ENCODE results near the gene PMVK. TPM values are rescaled to one million over a fixed set of nuclear protein-coding genes. Genes with fewer than 3 reads are reported as not detected.

PMVK gene
- total and polyA plus RNA-seq, 2 of the 4 experiments (the other 2 are of a cell fraction), result 9.0 to 28.1 TPM

DNA sequence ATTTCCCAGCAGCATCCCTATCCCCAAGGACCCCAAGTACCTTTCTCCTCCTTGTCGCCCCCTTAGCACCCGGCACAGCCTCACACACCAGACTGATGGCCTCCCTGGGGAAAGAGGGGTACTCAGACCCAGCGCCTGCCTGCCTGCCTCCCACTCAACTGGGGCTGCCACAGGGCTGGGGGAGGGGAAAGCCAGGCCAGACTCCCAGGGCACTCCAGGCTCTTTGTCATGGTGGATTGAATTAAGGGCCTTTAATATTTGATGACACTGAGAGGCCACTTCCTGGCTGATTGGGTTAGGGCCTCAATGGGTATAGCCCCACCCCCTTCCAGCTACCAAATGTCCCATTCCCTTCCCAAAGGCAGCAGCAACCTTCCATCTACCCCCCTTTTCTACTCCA, 32.2 kb upstream of the PMVK start:
- intact Hi-C loops (cut with micrococcal nuclease) (no loop called here), in situ Hi-C loops (cut with MboI; ENCODE audit: low sequenced_read_pairs) (no loop called here), dilution Hi-C loops (cut with HindIII; ENCODE audit: low sequenced_read_pairs, unreplicated experiment) (no loop called here)
- TF ChIP-seq MAZ (IDR thresholded peaks at IDR 0.05; ENCODE audit: borderline replicate concordance, low read depth, low read length) (no peak), FOS (IDR thresholded peaks at IDR 0.05; ENCODE audit: low read depth, low read length) (no peak), SMC3 (IDR thresholded peaks at IDR 0.05; ENCODE audit: low read depth, low read length) (no peak), NFE2L2 (IDR thresholded peaks at IDR 0.05; ENCODE audit: low read depth, low read length) (no peak), CEBPB (IDR thresholded peaks at IDR 0.05; ENCODE audit: low read depth, low read length) (no peak), RFX5 (IDR thresholded peaks at IDR 0.05; ENCODE audit: low read depth, low read length) (no peak)
- TF ChIP-seq, protein P1, sequence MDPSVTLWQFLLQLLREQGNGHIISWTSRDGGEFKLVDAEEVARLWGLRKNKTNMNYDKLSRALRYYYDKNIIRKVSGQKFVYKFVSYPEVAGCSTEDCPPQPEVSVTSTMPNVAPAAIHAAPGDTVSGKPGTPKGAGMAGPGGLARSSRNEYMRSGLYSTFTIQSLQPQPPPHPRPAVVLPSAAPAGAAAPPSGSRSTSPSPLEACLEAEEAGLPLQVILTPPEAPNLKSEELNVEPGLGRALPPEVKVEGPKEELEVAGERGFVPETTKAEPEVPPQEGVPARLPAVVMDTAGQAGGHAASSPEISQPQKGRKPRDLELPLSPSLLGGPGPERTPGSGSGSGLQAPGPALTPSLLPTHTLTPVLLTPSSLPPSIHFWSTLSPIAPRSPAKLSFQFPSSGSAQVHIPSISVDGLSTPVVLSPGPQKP (IDR thresholded peaks at IDR 0.05; ENCODE audit: borderline replicate concordance, low read depth, low read length), result no peak
- H2BK120ac ChIP-seq (ENCODE audit: low read depth, low read length), result no peak overlapping the region
- H3K56ac ChIP-seq (ENCODE audit: extremely low read depth, insufficient read depth, low read length), result no peak overlapping the region
- CTCF ChIA-PET, result interaction anchor here (1.2 kb wide), 1 partner anchor 49 kb away, joined by 3 read pairs; no protein-coding TSS in a partner anchor
- no peaks in the 10 kb centered on the region for H3K9me3 ChIP-seq (ENCODE audit: control insufficient read depth, insufficient read depth, low read length)
- H4K91ac ChIP-seq (ENCODE audit: insufficient read depth, low read depth, low read length), result no peak overlapping the region
- H3K4me2 ChIP-seq (ENCODE audit: low read depth, low read length), result peak overlapping the region; percentile 97
- H3K27me3 ChIP-seq (ENCODE audit: control insufficient read depth, insufficient read depth, low read length), result no peaks in the 10 kb centered on the region
- WGBS, 2 experiments (ENCODE audit: extremely low coverage in 2 of 2, insufficient read length in 1 of 2), result no CpG with 5 or more reads among the region's 3 CpGs
- peaks cover 47% of the 10 kb centered on the region for H4K20me1 ChIP-seq (ENCODE audit: insufficient read depth, low read length)
- H3K14ac ChIP-seq (replicated peaks; ENCODE audit: low read depth, low read length), result peak overlapping the region; percentile 95
- peak overlapping the region; percentile 87 for H3K9ac ChIP-seq (ENCODE audit: low read depth, low read length)
- no peak for DNase-seq
- H4K5ac ChIP-seq (ENCODE audit: low read depth, low read length), result no peak overlapping the region
- peak overlapping the region; percentile 49; the same call in 1 of the 2 replicates for H2AK5ac ChIP-seq (ENCODE audit: low read depth, low read length)
- H3K23ac ChIP-seq (ENCODE audit: low read depth, low read length), result peak overlapping the region; percentile 85; the same call in 1 of the 2 replicates
- no peak overlapping the region for H2BK15ac ChIP-seq (ENCODE audit: low read depth, low read length)
- peak overlapping the region; percentile 65 for H3K4me3 ChIP-seq (ENCODE audit: insufficient read depth, low read depth, low read length)
- H2BK5ac ChIP-seq (ENCODE audit: low read depth, low read length, poor library complexity, severe bottlenecking), result peak overlapping the region; percentile 87
- H3K4me1 ChIP-seq (ENCODE audit: control insufficient read depth, insufficient read depth, low read length), result peaks cover 18% of the 10 kb centered on the region
- no peak overlapping the region for H2BK20ac ChIP-seq (ENCODE audit: low read depth, low read length)
- no peak overlapping the region for H2AFZ ChIP-seq (replicated peaks; ENCODE audit: low read length, poor library complexity)
- H3K36me3 ChIP-seq (ENCODE audit: control insufficient read depth, insufficient read depth, low read length), result peaks cover 44% of the 10 kb centered on the region
- H3K79me1 ChIP-seq (ENCODE audit: low read depth in 1 of 2, low read length in 2 of 2), result peaks cover 23 to 71% of the 10 kb centered on the region in 2 experiments
- H2AK9ac ChIP-seq (replicated peaks; ENCODE audit: low read depth, low read length, poor library complexity), result peak overlapping the region; percentile 99
- peak overlapping the region; percentile 92 for H3K4ac ChIP-seq (ENCODE audit: low read depth, low read length)
- H3K27ac ChIP-seq (ENCODE audit: insufficient read depth, low read length), result peak overlapping the region; percentile 84
- no peak overlapping the region for H4K8ac ChIP-seq (ENCODE audit: low read depth in 2 of 2, low read length in 2 of 2)
- no TSS peak for BruUV-seq (replicated peaks)
- no peak overlapping the region for H3K18ac ChIP-seq (ENCODE audit: low read depth, low read length)
- no peak for ATAC-seq (ENCODE audit: low read depth)
- peaks cover 7% of the 10 kb centered on the region for H3K9me1 ChIP-seq (ENCODE audit: insufficient read depth, low read length)
- POLR2A ChIA-PET (ENCODE audit: unreplicated experiment), result no interaction called here

Measured in IMR-90 (cell line).